22Rv1 (cell line): Measurements from ENCODE around the gene ICA1.

Experiments
- H3K27ac ChIP-seq: fragments of 450-650 bp; 2 replicates; pipeline ENCODE4 v1.5.1; 2017
- ZFX ChIP-seq: fragments of 450-650 bp; IDR thresholded peaks from 2 replicates; pipeline ENCODE4 v1.6.1; 2017; ENCODE audit warnings: antibody characterized with exemption, borderline replicate concordance
- TF ChIP-seq, protein P1 (sequence below): fragments of 450-650 bp; IDR thresholded peaks from 2 replicates; pipeline ENCODE4 v1.5.1; 2017; ENCODE audit warnings: mild to moderate bottlenecking

Gene ICA1

DNA sequence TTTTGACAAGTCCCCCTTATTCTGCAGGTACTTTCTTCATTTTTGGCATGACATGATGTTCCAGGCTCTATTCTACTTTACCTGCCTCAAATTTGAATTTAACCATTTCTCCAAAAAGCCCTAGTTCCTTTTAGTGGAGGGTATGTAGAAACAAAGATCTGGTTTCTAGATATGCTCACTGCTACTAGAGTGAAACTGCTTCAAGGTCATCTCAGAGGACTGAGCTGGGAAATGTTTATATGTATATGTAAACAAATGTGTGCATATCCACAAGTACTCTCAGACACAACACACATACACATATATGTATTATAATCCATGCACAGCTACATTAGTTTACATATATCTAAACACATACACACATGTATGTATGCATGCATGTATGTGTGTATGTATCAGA is 69.1 kb downstream of the ICA1 start:
- no peak for TF ChIP-seq ZFX
- TF ChIP-seq, protein P1, sequence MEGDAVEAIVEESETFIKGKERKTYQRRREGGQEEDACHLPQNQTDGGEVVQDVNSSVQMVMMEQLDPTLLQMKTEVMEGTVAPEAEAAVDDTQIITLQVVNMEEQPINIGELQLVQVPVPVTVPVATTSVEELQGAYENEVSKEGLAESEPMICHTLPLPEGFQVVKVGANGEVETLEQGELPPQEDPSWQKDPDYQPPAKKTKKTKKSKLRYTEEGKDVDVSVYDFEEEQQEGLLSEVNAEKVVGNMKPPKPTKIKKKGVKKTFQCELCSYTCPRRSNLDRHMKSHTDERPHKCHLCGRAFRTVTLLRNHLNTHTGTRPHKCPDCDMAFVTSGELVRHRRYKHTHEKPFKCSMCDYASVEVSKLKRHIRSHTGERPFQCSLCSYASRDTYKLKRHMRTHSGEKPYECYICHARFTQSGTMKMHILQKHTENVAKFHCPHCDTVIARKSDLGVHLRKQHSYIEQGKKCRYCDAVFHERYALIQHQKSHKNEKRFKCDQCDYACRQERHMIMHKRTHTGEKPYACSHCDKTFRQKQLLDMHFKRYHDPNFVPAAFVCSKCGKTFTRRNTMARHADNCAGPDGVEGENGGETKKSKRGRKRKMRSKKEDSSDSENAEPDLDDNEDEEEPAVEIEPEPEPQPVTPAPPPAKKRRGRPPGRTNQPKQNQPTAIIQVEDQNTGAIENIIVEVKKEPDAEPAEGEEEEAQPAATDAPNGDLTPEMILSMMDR, result no peak

DNA sequence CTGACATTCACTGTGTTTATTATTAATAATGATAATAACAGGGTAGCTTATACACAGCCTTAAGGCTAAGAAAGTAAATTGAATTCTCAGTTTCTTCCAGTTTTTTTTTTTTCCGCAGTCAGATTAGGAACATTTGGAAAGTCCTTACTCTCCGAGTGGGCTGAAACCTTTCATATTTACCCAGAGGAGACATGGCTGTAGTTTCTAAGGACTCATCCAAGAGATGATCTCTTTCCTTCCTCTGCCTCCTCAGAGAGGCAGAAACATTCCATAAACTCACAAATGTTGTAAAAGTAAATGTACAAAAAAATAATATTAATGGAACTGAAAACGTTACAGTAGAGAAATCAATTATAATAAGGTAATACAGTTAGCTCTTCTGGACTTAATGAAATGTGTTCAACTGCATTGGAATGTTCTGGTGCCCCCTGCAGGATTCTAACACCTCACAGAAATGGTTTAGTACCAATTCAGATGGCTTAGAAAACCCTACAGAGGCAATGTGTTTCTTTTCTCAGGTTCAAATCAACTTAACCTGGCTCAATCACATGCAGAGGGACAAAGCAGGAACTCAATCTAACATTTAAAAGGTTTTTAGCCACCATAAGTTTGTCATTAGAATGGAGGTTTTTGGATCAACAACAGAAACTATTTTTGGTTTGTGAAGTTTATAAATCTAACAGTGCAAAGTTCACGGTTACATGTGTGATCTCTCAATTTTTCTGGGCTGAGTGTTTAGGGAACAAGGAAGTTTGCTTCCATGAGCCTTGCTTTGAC is 71.7 kb downstream of the ICA1 start:
- TF ChIP-seq, protein P1, result peak; percentile 93
- TF ChIP-seq ZFX, result no peak
- no peak overlapping the region for H3K27ac ChIP-seq

More for the DNA sequence above, 69.1 kb downstream of the ICA1 start:
- no peak overlapping the region for H3K27ac ChIP-seq

DNA sequence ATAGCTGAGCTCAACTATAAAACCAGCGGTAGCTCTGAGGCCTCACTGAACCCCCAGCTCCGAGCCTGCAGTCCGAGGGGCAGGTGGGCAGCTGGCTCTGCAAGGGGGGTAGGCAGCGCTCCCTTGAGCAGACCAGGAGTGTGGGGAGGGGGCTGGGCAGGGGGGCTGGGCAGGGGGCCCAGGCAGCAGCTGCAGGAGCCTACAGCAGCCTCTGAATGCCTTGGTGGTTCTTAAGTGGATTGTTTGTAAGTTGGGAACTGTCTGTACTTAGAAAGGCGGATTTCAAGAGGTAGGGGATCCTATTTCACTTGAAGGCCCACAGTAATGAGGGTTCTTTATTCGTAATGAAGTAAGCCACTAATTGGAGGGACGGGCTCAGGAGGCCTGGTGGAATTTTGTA is 72.3 kb downstream of the ICA1 start:
- TF ChIP-seq ZFX, result no peak
- TF ChIP-seq, protein P1, result no peak
- H3K27ac ChIP-seq, result no peak overlapping the region

DNA sequence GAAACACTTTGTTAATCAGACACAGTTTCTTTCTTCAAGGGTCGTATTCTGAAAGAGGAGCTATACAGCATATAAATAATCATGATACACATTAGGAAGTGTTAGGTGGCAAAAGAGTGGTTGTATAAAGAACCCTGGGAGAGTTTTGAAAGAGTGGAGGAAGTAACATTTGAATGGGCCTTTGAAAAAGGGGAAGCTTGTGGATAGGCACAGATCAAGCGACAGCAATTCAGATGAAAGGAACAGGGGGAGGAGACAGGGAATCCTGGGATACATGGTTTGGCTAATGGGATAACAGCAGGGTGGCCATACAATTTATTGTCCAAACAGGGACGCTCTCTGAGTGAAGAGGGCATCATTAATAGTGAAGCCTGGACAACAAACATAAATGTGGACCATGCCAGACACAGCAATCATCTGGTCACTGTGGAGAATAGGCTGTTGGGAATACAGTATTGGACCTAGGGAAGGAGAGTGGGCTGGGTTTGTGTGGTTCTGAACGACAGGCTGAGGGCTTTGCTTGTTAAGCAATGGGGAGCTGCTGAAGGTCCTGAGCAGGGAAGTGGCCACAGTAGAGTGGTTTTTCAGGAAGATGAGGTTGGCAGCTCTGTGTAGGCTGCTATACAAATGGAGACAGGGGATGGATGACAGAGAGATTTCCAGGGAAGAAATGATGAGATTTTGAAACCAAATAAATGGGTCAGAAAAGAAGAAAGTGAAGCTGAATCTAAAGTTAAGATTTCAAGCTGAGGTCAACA is 75.9 kb downstream of the ICA1 start:
- TF ChIP-seq, protein P1, result no peak
- no peak for TF ChIP-seq ZFX
- H3K27ac ChIP-seq, result no peak overlapping the region

DNA sequence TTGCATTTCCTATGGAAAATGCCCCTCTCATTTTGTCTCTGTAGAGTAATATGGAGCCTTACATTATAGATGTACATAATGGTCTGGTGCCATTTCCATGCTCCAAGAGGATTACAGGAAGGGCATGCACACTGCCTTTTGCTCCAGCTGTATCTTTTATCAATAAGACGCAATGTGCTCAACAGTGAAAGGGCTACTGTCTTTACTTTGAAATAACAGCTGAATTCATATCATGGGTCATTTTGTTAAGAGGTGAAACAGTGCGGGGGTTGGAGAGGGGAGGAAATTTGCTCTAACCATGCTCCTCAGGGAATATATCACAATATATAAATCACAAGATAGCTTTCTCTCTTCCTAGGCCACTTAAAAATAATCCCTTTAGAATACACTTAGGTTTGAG is 77.7 kb downstream of the ICA1 start:
- H3K27ac ChIP-seq, result no peak overlapping the region
- no peak for TF ChIP-seq ZFX
- TF ChIP-seq, protein P1, result no peak

DNA sequence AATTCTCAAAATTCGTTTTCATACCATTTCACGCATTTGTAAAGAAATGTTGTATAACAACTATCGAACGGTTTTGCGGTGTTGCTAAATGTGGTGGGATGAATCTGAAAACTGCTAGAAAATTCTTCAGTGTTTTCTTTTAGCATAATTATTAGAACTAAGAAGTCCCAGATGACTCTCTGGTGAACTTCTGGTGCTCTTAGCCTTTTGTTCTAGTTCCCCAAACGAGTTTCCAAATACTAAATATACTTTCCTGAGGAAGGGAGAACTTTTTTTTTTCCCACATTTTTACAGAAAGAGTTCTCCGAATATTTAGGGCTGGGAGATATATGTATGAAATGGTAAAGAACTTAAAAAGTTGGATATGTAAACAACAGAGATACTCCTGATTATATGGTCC is 82.5 kb downstream of the ICA1 start:
- no peak overlapping the region for H3K27ac ChIP-seq
- TF ChIP-seq ZFX, result no peak
- TF ChIP-seq, protein P1, result no peak

DNA sequence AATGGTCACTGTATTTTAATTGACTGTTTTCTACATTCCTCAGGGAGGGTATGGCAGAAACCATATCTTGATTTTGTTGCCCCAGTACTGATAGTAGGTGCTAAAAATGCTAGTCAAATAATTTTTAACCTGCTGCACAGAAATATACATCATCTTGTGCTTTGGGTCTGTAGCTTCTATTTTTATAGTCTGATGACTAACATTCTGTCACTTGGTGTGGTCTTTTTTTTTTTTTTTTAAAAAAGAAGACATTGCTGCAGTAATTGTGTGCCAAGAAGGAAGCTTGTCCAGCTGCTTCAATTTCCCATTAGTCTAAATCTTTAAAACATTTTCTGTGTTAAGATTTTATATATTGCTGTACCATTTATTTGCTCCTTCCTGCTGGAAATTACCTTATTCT is 83.6 kb downstream of the ICA1 start:
- no peak overlapping the region for H3K27ac ChIP-seq

More for the DNA sequence above, 83.6 kb downstream of the ICA1 start:
- TF ChIP-seq, protein P1, result no peak
- no peak for TF ChIP-seq ZFX
